Endothelial cell of umbilical vein (primary cell): ENCODE results near the gene RGS7. TPM values are rescaled to one million over a fixed set of nuclear protein-coding genes. Genes with fewer than 3 reads are reported as not detected.

Source experiments
- BruUV-seq: library from RNA; stranded (reverse); fragments of 400-500 nt; replicated peaks from 2 replicates; lab custom pipeline; 2021; lab: Mats Ljungman, UMichigan
- CTCF ChIA-PET: fragments of 300-600, 350-600 bp; sonication (Branson Sonifier 250); formaldehyde crosslinking; loops from one replicate; lab custom pipeline; 2021; ENCODE audit warnings: antibody characterized with exemption, inconsistent platforms; lab: Charles Lee
- POLR2A ChIA-PET: fragments of 300-600, 350-600 bp; sonication (Branson Sonifier 250); formaldehyde crosslinking; loops from one replicate; lab custom pipeline; 2021; ENCODE audit warnings: antibody characterized with exemption, inconsistent platforms; lab: Charles Lee
- DNase-seq: peaks from one replicate; pipeline ENCODE4 v3.0.0-alpha.2; 2011; ENCODE audit warnings: low read depth, low spot score
- FAIRE-seq: peaks from 2 replicates; lab custom pipeline; 2011; peaks lifted over from hg19 to GRCh38; lab: Jason Lieb, UNC
- H2AFZ ChIP-seq: 2 replicates; pipeline ENCODE4 v1.6.0; 2012; ENCODE audit warnings: low read depth, low read length, control low read depth, inconsistent platforms
- H3K27ac ChIP-seq: 2 replicates; pipeline ENCODE4 v1.5.1; 2011; ENCODE audit warnings: low read depth, mild to moderate bottlenecking, control low read depth, low read length, moderate library complexity; ENCODE audit not compliant: insufficient read depth
- H3K27me3 ChIP-seq, 2 experiments: 2 replicates each; pipeline versions ENCODE4 v1.6.0 to v1.6.1; 2011; ENCODE audit warnings: low read length in 2 of 2, mixed read lengths in 1 of 2; ENCODE audit not compliant: control insufficient read depth in 2 of 2, insufficient read depth in 2 of 2
- H3K36me3 ChIP-seq, 2 experiments: 2 replicates in 1 of 2; 3 replicates in 1 of 2; pipeline ENCODE4 v1.5.1; 2011; ENCODE audit warnings: low read length in 2 of 2, mild to moderate bottlenecking in 1 of 2, moderate library complexity in 1 of 2; ENCODE audit not compliant: control insufficient read depth in 2 of 2, insufficient read depth in 2 of 2; ENCODE audit errors: extremely low read depth in 1 of 2
- H3K4me1 ChIP-seq: 3 replicates; pipeline ENCODE4 v1.5.1; 2011; ENCODE audit warnings: mild to moderate bottlenecking, low read length; ENCODE audit not compliant: control insufficient read depth, insufficient read depth; ENCODE audit errors: extremely low read depth
- H3K4me2 ChIP-seq: 2 replicates; pipeline ENCODE4 v1.6.1; 2011; ENCODE audit warnings: low read length, control low read depth, mixed read lengths; ENCODE audit not compliant: insufficient read depth
- H3K4me3 ChIP-seq, 3 experiments: fragments of 200-600 bp in 1 of 3; sonication (generic), shearing (Covaris generic) in 1 of 3; replicated peaks in 1 of 3; 2 replicates each; pipeline ENCODE4 v1.5.1; 2011 to 2016; ENCODE audit warnings: control low read depth in 3 of 3, low read length in 3 of 3, mild to moderate bottlenecking in 2 of 3, inconsistent platforms in 1 of 3, low read depth in 1 of 3, moderate library complexity in 1 of 3; ENCODE audit not compliant: insufficient read depth in 1 of 3
- H3K79me2 ChIP-seq: 2 replicates; pipeline ENCODE4 v1.6.0; 2012; ENCODE audit warnings: low read length, inconsistent platforms; ENCODE audit not compliant: control insufficient read depth, insufficient read depth
- H3K9ac ChIP-seq: replicated peaks from 2 replicates; pipeline ENCODE3; 2011; ENCODE audit warnings: low read length, control low read depth; ENCODE audit not compliant: insufficient read depth; ENCODE audit errors: extremely low read depth
- H3K9me1 ChIP-seq: replicated peaks from 3 replicates; pipeline ENCODE4 v1.6.0; 2011; ENCODE audit warnings: mild to moderate bottlenecking, low read length; ENCODE audit not compliant: control insufficient read depth, insufficient read depth; ENCODE audit errors: extremely low read depth
- H3K9me3 ChIP-seq: replicated peaks from 2 replicates; pipeline ENCODE4 v1.5.1; 2012; ENCODE audit warnings: low read length, inconsistent platforms; ENCODE audit not compliant: control insufficient read depth, insufficient read depth
- H4K20me1 ChIP-seq: replicated peaks from 2 replicates; pipeline ENCODE3; 2011; ENCODE audit warnings: mild to moderate bottlenecking, low read length; ENCODE audit not compliant: control insufficient read depth, insufficient read depth; ENCODE audit errors: extremely low read depth
- EZH2 ChIP-seq: IDR thresholded peaks from 2 replicates; pipeline ENCODE4 v1.6.1; 2012; ENCODE audit warnings: borderline replicate concordance, low read depth, mild to moderate bottlenecking, moderate library complexity, low read length, inconsistent platforms; ENCODE audit not compliant: severe bottlenecking
- FOS ChIP-seq: IDR thresholded peaks from 2 replicates; pipeline ENCODE4 v1.6.1; 2011; ENCODE audit warnings: mild to moderate bottlenecking, low read length, moderate library complexity, borderline replicate concordance; ENCODE audit not compliant: insufficient read depth
- GATA2 ChIP-seq: IDR thresholded peaks from 2 replicates; pipeline ENCODE4 v1.7.0; 2011; ENCODE audit warnings: low read depth, mild to moderate bottlenecking, moderate library complexity, mixed read lengths, low read length; ENCODE audit not compliant: insufficient read length, insufficient read depth
- JUN ChIP-seq: IDR thresholded peaks from 2 replicates; pipeline ENCODE4 v1.6.1; 2011; ENCODE audit warnings: borderline replicate concordance, low read depth; ENCODE audit not compliant: insufficient read length, insufficient read depth
- POLR2A ChIP-seq: IDR thresholded peaks from 2 replicates; pipeline ENCODE4 v1.6.1; 2012; ENCODE audit warnings: low read depth, mild to moderate bottlenecking, control low read depth, low read length
- dilution Hi-C: fragments of 300-500 bp; cut with MboI; formaldehyde crosslinking; loops from one replicate; pipeline ENCODE4 v1.15.0; 2019; ENCODE audit warnings: low sequenced_read_pairs; ENCODE audit not compliant: extremely low pct_ligation_motif_present
- intact Hi-C: fragments of 100-400 bp; cut with micrococcal nuclease; formaldehyde crosslinking; loops from one replicate; pipeline ENCODE4 v1.10.0; 2022
- polyA plus RNA-seq, 4 experiments: library from polyadenylated mRNA; depleted of rRNA in 3 of 4; stranded (reverse) in 3 of 4; unstranded in 1 of 4; fragments of >200 nt; gene quantifications; 2 replicates each; pipeline versions ENCODE4 v1.2.1 to v1.2.3, GENCODE V29; 2011 to 2012; ENCODE audit warnings: missing spikeins in 1 of 4
- total RNA-seq: library from RNA; stranded (reverse); gene quantifications from 2 replicates; pipeline ENCODE4 v1.2.3, GENCODE V29; 2021
- TF ChIP-seq, protein P1 (sequence below): IDR thresholded peaks from 2 replicates; pipeline ENCODE4 v1.6.1; 2011; ENCODE audit not compliant: insufficient read depth, insufficient read length
- TF ChIP-seq, protein P2 (sequence below), 2 donors: IDR thresholded peaks; 1 replicate in 1 of 2; 2 replicates in 1 of 2; pipeline ENCODE4 v1.5.1; 2011; ENCODE audit warnings: low read length in 2 of 2, mild to moderate bottlenecking in 2 of 2, moderate library complexity in 2 of 2, control low read depth in 1 of 2, inconsistent platforms in 1 of 2, low read depth in 1 of 2; ENCODE audit not compliant: insufficient read depth in 1 of 2; ENCODE audit errors: extremely low read depth in 1 of 2

The RGS7 gene
- total and polyA plus RNA-seq, 2 donors (not counting 3 experiments of a cell fraction or from before 2014, with no cell fraction given), result 0.43 to 0.44 TPM

DNA sequence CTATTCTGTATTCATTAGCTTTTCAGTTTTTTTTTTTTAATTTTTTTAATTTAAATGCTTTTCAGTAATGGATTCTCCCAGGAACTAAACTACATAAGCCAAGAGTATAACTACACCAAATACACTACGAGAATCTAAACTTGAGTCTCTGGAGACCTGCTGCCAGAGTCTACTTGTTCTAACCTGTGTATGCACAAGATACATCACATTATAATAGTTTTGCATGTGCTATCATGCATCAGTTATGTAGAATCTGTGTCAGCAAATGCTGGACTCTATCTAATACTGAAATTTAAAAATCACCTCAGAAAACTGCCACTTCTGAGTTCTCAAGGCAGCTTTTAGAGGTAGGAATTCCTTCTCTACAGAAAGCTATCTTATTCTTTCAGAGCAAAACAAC lies 598.7 kb downstream of the RGS7 start:
- no peaks in the 10 kb centered on the region for H3K9me3 ChIP-seq
- H3K9ac ChIP-seq, result no peak overlapping the region
- no peak overlapping the region for H3K4me2 ChIP-seq
- H3K27me3 ChIP-seq, result no peaks in the 10 kb centered on the region
- no peak overlapping the region for H3K27ac ChIP-seq
- no peak for DNase-seq
- BruUV-seq, result no TSS peak
- H2AFZ ChIP-seq, result no peak overlapping the region
- dilution Hi-C loops, result no loop called here
- no peak for FAIRE-seq
- no peaks in the 10 kb centered on the region for H3K9me1 ChIP-seq
- TF ChIP-seq, protein P1, sequence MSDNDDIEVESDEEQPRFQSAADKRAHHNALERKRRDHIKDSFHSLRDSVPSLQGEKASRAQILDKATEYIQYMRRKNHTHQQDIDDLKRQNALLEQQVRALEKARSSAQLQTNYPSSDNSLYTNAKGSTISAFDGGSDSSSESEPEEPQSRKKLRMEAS, result no peak
- TF ChIP-seq, protein P2, sequence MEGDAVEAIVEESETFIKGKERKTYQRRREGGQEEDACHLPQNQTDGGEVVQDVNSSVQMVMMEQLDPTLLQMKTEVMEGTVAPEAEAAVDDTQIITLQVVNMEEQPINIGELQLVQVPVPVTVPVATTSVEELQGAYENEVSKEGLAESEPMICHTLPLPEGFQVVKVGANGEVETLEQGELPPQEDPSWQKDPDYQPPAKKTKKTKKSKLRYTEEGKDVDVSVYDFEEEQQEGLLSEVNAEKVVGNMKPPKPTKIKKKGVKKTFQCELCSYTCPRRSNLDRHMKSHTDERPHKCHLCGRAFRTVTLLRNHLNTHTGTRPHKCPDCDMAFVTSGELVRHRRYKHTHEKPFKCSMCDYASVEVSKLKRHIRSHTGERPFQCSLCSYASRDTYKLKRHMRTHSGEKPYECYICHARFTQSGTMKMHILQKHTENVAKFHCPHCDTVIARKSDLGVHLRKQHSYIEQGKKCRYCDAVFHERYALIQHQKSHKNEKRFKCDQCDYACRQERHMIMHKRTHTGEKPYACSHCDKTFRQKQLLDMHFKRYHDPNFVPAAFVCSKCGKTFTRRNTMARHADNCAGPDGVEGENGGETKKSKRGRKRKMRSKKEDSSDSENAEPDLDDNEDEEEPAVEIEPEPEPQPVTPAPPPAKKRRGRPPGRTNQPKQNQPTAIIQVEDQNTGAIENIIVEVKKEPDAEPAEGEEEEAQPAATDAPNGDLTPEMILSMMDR (IDR thresholded peaks at IDR 0.05; ENCODE audit: extremely low read depth in 1 of 2, insufficient read depth in 1 of 2, low read depth in 1 of 2, low read length in 2 of 2), result no peak
- TF ChIP-seq POLR2A, result no peak
- no peak for TF ChIP-seq FOS
- TF ChIP-seq JUN, result no peak
- TF ChIP-seq GATA2, result no peak
- TF ChIP-seq EZH2, result no peak
- H3K4me1 ChIP-seq, result no peaks in the 10 kb centered on the region
- H4K20me1 ChIP-seq, result no peaks in the 10 kb centered on the region
- ChIA-PET CTCF (interaction anchor here (1.2 kb wide), 1 partner anchor 852 kb away, joined by 3 read pairs; no protein-coding TSS in a partner anchor), POLR2A (no interaction called here)
- H3K79me2 ChIP-seq, result no peaks in the 10 kb centered on the region
- H3K36me3 ChIP-seq, result no peaks in the 10 kb centered on the region
- H3K4me3 ChIP-seq, result no peak overlapping the region
- intact Hi-C loops, result no loop called here
